Subcutaneous adipose tissue (tissue), 4 donors: ENCODE results near the gene IGF2BP2. TPM values are rescaled to one million over a fixed set of nuclear protein-coding genes. Genes with fewer than 3 reads are reported as not detected.

Experiments used
- total RNA-seq, 4 donors: library from RNA; depleted of rRNA; stranded (reverse); fragments of >200 nt; gene quantifications; one replicate each; pipeline ENCODE4 v1.1.0, GENCODE V29; 2016
- TF ChIP-seq, protein P1 (sequence below): fragments of 450-650 bp; IDR thresholded peaks from one replicate; pipeline ENCODE4 v1.5.1; 2016; ENCODE audit warnings: low read depth, mild to moderate bottlenecking, control low read depth, antibody characterized with exemption, moderate library complexity

IGF2BP2 gene
- total RNA-seq, 4 donors from 2014 or later: 11.3 to 30.0 (median 26.9) TPM

DNA sequence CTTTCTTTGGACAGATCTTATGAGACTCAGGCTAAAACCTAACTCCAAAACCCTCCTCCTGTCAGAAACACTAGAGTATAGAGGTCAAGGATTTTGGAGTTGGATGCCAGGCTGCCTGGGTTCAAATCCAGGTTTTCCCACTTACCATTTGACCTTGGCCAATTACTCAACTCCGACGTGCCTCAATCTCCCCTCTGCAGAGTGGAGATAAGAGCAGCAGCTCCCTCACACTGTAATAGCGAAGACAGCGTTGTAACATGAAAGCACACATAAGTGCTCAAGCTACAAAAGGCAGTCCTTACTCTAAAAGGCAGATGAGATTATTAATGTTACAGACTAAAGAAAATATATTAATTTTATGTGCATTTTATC lies 90.1 kb downstream of the IGF2BP2 start:
- TF ChIP-seq, protein P1, sequence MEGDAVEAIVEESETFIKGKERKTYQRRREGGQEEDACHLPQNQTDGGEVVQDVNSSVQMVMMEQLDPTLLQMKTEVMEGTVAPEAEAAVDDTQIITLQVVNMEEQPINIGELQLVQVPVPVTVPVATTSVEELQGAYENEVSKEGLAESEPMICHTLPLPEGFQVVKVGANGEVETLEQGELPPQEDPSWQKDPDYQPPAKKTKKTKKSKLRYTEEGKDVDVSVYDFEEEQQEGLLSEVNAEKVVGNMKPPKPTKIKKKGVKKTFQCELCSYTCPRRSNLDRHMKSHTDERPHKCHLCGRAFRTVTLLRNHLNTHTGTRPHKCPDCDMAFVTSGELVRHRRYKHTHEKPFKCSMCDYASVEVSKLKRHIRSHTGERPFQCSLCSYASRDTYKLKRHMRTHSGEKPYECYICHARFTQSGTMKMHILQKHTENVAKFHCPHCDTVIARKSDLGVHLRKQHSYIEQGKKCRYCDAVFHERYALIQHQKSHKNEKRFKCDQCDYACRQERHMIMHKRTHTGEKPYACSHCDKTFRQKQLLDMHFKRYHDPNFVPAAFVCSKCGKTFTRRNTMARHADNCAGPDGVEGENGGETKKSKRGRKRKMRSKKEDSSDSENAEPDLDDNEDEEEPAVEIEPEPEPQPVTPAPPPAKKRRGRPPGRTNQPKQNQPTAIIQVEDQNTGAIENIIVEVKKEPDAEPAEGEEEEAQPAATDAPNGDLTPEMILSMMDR: no peak

DNA sequence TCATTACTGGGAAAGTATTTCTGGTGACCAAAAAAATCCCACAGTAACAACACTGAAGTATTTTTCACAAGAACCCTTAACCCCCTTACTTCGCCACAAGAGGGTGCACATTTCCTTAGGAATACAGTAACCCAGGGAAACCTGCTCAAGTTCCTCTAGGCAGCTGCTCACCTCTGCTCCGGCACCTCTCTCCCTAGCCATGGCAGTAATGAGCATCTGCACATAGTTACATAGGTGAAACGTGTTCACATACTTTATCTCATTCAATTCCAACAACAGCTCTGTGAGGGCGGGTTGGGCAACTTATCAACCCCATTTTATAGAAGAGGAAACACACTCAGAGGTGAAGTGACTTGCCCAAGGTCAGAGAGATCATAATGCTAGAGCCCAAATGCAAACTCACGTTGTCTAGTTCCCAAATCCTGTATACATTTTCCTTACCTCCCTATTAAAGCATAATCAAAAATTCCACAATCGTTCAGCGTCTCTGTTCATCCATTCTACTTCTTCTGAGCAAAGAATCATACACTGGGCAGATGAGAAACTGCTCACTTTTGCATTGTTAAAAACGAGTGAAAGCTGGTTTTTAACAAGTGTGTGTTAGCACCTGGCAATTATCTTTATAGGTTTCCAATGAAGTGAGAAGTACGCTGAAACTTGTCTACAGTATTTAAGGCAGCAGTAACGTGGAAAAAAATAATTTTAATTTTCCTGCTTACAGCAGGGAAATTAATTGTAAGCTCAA lies 90.7 kb downstream of the IGF2BP2 start:
- TF ChIP-seq, protein P1: no peak

DNA sequence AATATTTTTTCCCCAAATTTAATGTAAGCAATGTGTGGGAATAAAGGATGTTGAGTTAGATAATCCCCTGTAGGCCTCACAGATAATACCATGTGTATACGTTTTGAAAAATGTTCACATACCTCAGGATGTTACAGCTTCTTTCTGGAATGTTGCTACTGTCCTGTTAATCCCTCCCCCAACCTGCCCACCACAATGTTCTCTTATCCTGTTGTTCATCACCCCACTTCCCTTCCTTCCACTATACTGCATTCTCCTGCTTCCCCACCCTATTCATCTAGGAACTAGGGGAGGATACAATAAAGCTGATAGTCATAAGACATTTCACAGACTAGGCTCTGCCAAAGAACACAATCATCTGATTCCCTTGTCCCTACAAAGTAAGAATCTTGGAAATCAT lies 92.1 kb downstream of the IGF2BP2 start:
- TF ChIP-seq, protein P1: no peak

DNA sequence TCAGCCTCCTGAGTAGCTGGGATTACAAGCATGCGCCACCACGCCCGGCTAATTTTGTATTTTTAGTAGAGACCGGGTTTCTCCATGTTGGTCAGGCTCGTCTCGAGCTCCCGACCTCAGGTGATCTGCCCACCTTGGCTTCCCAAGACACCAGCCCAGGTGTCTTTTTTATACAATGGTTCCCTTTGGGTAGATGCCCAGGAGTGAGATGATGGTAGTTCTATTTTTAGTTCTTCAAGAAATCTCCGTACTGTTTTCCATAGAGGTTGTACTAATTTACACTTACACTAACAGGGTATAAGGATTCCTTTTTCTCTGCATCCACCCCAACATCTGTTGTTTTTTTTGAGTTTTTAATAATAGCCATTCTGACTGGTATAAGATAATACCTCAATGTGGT lies 94.3 kb downstream of the IGF2BP2 start:
- TF ChIP-seq, protein P1: no peak

DNA sequence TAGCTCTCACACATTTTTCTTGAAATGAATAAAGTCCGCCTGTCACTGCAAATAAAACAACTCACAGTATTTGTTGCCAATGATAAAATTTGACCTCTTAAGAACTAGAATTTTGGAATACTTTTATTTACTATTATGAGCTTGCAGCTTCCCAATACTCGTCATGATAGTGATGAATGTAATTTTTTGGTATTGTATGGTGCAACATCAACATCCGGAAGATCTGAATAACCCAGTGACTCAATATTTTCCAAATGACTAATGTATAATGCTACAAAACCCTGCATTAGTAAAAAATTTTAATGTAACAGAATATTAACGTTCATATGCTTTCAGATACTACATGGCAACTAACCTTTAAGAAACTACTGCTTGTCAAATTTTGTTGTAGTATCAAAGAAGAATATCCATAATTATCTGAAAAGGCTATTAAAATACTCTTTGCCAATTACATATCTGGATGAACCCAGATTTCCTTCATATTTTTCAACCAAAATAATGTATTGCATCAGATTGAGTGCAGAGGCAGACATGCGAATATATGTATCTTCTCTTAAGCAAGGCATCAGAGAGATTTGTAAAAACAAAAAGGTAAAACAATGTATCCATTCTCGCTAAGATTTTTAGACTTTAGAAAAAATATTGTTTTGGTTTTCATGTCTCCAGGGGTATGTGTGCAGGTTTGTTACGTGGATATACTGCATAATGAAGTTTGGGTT lies 95.3 kb downstream of the IGF2BP2 start:
- TF ChIP-seq, protein P1: no peak

DNA sequence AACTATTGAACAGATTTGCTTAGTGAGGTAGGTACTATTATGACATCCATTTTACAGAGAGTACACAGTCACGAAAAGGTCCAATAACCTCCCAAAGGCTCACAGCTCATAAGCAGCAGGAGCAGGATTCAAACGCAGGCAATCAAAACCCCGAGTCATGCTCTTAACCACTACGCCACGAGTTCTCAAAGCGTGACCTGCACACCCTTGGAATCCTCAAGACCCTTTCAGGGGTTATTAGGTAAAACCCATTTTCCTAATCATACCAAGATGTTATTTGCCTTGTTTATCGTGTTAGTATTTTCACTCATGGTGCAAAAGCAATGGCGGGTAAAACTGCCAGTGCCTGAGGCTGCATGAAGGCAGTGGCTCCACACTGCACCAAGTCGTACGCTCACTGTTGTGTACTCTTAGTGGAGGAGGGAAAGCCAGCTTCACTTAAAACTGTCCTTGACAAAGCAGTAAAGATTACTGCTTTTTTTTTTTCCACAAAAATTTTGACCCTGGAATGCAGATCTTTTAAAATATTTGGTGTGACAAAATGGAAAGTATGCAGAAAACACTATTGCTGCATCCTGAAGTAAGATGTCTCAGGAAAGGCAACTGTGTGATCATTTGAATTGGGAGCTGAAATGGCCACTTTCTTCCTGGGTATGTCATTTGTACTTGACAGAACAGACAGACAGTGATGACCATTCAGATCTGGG lies 96.1 kb downstream of the IGF2BP2 start:
- TF ChIP-seq, protein P1: no peak

DNA sequence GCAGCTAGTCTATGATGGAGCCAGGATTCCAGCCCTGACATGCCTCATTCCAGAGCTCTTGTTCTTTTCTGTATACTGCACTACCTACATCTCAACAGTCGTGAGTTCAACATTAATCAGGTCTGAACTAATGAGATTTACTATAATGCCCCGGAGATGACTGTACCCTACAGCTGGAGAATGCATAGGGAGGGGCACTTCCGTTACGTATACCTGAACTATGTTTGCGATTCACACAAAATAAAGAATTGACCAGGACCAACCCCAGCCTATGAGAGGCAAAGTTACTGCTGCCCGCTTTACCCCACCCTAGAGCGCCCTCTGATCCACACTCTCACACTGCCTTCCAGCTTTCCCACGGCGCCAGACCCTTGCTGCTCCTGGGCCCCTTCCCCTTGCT lies 97.0 kb downstream of the IGF2BP2 start:
- TF ChIP-seq, protein P1: no peak
